A673 (cell line): ENCODE measurements around the gene CLDN17.

Experiments used
- EZH2 ChIP-seq: fragments of 200-600 bp; sonication (generic); IDR thresholded peaks from 2 replicates; pipeline ENCODE4 v1.6.1; 2017; ENCODE audit warnings: borderline replicate concordance, low read depth, mild to moderate bottlenecking, mixed read lengths, antibody characterized with exemption, low read length; ENCODE audit not compliant: poor library complexity, severe bottlenecking
- TF ChIP-seq, protein P1 (sequence below): fragments of 300-800, 200-600 bp; sonication (generic); conservative IDR thresholded peaks from 2 replicates; pipeline ENCODE4 v1.5.1; 2017; ENCODE audit warnings: low read depth, mild to moderate bottlenecking, antibody characterized with exemption, low read length, moderate library complexity, mixed read lengths

DNA sequence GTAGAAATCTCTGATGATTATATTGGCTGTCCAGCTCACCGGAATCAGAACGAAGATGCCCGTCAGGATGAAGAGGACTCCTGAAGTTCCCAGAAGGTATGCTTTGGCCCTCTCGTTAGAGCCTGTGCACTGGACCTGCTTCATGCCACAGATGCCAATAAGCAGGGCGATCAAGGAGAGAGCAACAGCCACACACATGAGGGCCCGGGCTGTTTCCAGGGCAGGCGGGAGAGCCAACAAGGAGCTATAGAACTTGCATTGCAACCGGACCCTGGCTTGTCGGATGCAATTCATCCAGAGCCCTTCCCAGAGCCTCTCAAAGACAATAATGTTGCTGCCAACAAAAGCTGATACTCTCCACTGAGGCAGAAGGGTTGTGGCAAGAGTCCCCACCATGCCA lies 434 bp downstream of the CLDN17 start:
- TF ChIP-seq, protein P1, sequence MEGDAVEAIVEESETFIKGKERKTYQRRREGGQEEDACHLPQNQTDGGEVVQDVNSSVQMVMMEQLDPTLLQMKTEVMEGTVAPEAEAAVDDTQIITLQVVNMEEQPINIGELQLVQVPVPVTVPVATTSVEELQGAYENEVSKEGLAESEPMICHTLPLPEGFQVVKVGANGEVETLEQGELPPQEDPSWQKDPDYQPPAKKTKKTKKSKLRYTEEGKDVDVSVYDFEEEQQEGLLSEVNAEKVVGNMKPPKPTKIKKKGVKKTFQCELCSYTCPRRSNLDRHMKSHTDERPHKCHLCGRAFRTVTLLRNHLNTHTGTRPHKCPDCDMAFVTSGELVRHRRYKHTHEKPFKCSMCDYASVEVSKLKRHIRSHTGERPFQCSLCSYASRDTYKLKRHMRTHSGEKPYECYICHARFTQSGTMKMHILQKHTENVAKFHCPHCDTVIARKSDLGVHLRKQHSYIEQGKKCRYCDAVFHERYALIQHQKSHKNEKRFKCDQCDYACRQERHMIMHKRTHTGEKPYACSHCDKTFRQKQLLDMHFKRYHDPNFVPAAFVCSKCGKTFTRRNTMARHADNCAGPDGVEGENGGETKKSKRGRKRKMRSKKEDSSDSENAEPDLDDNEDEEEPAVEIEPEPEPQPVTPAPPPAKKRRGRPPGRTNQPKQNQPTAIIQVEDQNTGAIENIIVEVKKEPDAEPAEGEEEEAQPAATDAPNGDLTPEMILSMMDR, result no peak
- TF ChIP-seq EZH2, result no peak
